Umbilical cord (tissue), 1 donor: ENCODE measurements around the gene OR2M5. TPM values are rescaled to one million over a fixed set of nuclear protein-coding genes. Genes with fewer than 3 reads are reported as not detected.

Source experiments
- total RNA-seq: library from RNA; depleted of rRNA; stranded (reverse); fragments of >200 nt; gene quantifications from one replicate; pipeline ENCODE4 v1.2.3, GENCODE V29; 2014; ENCODE audit warnings: low replicate concordance; ENCODE audit not compliant: insufficient read depth

OR2M5 gene
- total RNA-seq, 1 donor from 2014 or later, result 3.6 TPM

Other genes starting within 250 kb of the OR2M5 start
- 5.5 TPM for gene OR2W3, start 249.6 kb upstream of the OR2M5 start, total RNA-seq
- gene OR2T8, start 224.9 kb upstream of the OR2M5 start, total RNA-seq, result not detected
- gene OR2AJ1, start 220.3 kb upstream of the OR2M5 start, total RNA-seq, result 5.3 TPM
- not detected for gene OR2L8, start 196.3 kb upstream of the OR2M5 start, total RNA-seq
- not detected for gene OR2AK2, start 179.9 kb upstream of the OR2M5 start, total RNA-seq
- gene OR2L5, start 131.5 kb upstream of the OR2M5 start, total RNA-seq, result 3.4 TPM
- gene OR2L2, start 115.1 kb upstream of the OR2M5 start, total RNA-seq, result 8.9 TPM
- gene OR2L3, start 98.3 kb upstream of the OR2M5 start, total RNA-seq, result 3.6 TPM
- 3.1 TPM for gene OR2L13, start 50.0 kb upstream of the OR2M5 start, total RNA-seq
- 4.8 TPM for gene OR2M2, start 29.7 kb downstream of the OR2M5 start, total RNA-seq
- 1.2 TPM for gene OR2M3, start 52.1 kb downstream of the OR2M5 start, total RNA-seq
- 5.5 TPM for gene OR2M4, start 86.3 kb downstream of the OR2M5 start, total RNA-seq
- gene OR2T33, start 132.8 kb downstream of the OR2M5 start, total RNA-seq, result 2.6 TPM
- gene OR2T12, start 158.3 kb downstream of the OR2M5 start, total RNA-seq, result 6.7 TPM
- 3.4 TPM for gene OR2M7, start 179.4 kb downstream of the OR2M5 start, total RNA-seq
- gene OR14C36, start 203.6 kb downstream of the OR2M5 start, total RNA-seq, result not detected
- gene OR2T4, start 216.5 kb downstream of the OR2M5 start, total RNA-seq, result not detected
- gene OR2T6, start 230.6 kb downstream of the OR2M5 start, total RNA-seq, result 1.9 TPM